ENCODE data around the gene PDXDC1.
"Not testable (repeated sequence)": the region's sequence is repeated elsewhere in the genome, so short reads cannot be mapped to it uniquely, and the experiment has no call there.

The PDXDC1 gene

GRCh38 chr16:15005357-15006132, 30.7 kb downstream of the PDXDC1 start:
- H3K9ac ChIP-seq (ENCODE audit: insufficient read length); H3K27ac ChIP-seq; H3K9me3 ChIP-seq (ENCODE audit: low read depth, low read length); DNase-seq (ENCODE audit: low read depth, low spot score); H3K4me3 ChIP-seq: not testable (repeated sequence)
- peaks cover 24% of the 10 kb centered on the region for H3K36me3 ChIP-seq (ENCODE audit: insufficient read depth, low read length)

GRCh38 chr16:15008647-15009046, 33.8 kb downstream of the PDXDC1 start:
- DNase-seq (ENCODE audit: low read depth, low spot score); H3K9me3 ChIP-seq (ENCODE audit: low read depth, low read length); H3K9ac ChIP-seq (ENCODE audit: insufficient read length); H3K4me3 ChIP-seq: not testable (repeated sequence)
- 0 out of 2 replicates have a peak overlapping the region, but pooled peaks have one; percentile 5 for H3K27ac ChIP-seq
- peaks cover 30% of the 10 kb centered on the region for H3K36me3 ChIP-seq (ENCODE audit: insufficient read depth, low read length)

GRCh38 chr16:15012941-15013340, 38.1 kb downstream of the PDXDC1 start:
- peaks cover 28% of the 10 kb centered on the region for H3K36me3 ChIP-seq (ENCODE audit: insufficient read depth, low read length)
- H3K27ac ChIP-seq; H3K9ac ChIP-seq (ENCODE audit: insufficient read length): not testable (repeated sequence)

GRCh38 chr16:15015671-15016070, 40.8 kb downstream of the PDXDC1 start:
- not testable (repeated sequence) for H3K9me3 ChIP-seq (ENCODE audit: low read depth, low read length); DNase-seq (ENCODE audit: low read depth, low spot score)
- Histone ChIP-seq H3K4me3 (peak overlapping the region; percentile 27; the same call in 1 of the 2 replicates), H3K27ac (peak overlapping the region; percentile 100), H3K36me3 (ENCODE audit: insufficient read depth, low read length) (peaks cover 36% of the 10 kb centered on the region), H3K9ac (ENCODE audit: insufficient read length) (peak overlapping the region; percentile 61)

More at GRCh38 chr16:15012941-15013340, 38.1 kb downstream of the PDXDC1 start:
- not testable (repeated sequence) for H3K9me3 ChIP-seq (ENCODE audit: low read depth, low read length); H3K4me3 ChIP-seq; DNase-seq (ENCODE audit: low read depth, low spot score)

GRCh38 chr16:15016354-15016753, 41.5 kb downstream of the PDXDC1 start:
- peaks cover 36% of the 10 kb centered on the region for H3K36me3 ChIP-seq (ENCODE audit: insufficient read depth, low read length)
- DNase-seq (ENCODE audit: low read depth, low spot score); H3K9me3 ChIP-seq (ENCODE audit: low read depth, low read length); H3K4me3 ChIP-seq: not testable (repeated sequence)
- H3K27ac ChIP-seq, result peak overlapping the region; percentile 100
- peak overlapping the region; percentile 61 for H3K9ac ChIP-seq (ENCODE audit: insufficient read length)

GRCh38 chr16:15016951-15017580, 42.2 kb downstream of the PDXDC1 start:
- H3K4me3 ChIP-seq; H3K9ac ChIP-seq (ENCODE audit: insufficient read length); H3K9me3 ChIP-seq (ENCODE audit: low read depth, low read length); DNase-seq (ENCODE audit: low read depth, low spot score): not testable (repeated sequence)
- peaks cover 39% of the 10 kb centered on the region for H3K36me3 ChIP-seq (ENCODE audit: insufficient read depth, low read length)
- peak overlapping the region; percentile 100 for H3K27ac ChIP-seq

- H3K9ac ChIP-seq (ENCODE audit: insufficient read length); H3K9me3 ChIP-seq (ENCODE audit: low read depth, low read length); H3K27ac ChIP-seq; H3K4me3 ChIP-seq; DNase-seq (ENCODE audit: low read depth, low spot score): not testable (repeated sequence)
- H3K36me3 ChIP-seq (ENCODE audit: insufficient read depth, low read length), result peaks cover 54% of the 10 kb centered on the region
Measured at GRCh38 chr16:15021429-15021828, 46.6 kb downstream of the PDXDC1 start.

GRCh38 chr16:15022194-15022593, 47.4 kb downstream of the PDXDC1 start:
- H3K9ac ChIP-seq (ENCODE audit: insufficient read length); H3K9me3 ChIP-seq (ENCODE audit: low read depth, low read length); H3K27ac ChIP-seq; DNase-seq (ENCODE audit: low read depth, low spot score); H3K4me3 ChIP-seq: not testable (repeated sequence)
- H3K36me3 ChIP-seq (ENCODE audit: insufficient read depth, low read length), result peaks cover 56% of the 10 kb centered on the region

- not testable (repeated sequence) for H3K9ac ChIP-seq (ENCODE audit: insufficient read length)
- H3K36me3 ChIP-seq (ENCODE audit: insufficient read depth, low read length), result peaks cover 43% of the 10 kb centered on the region
Measured at GRCh38 chr16:15023381-15024077, 48.7 kb downstream of the PDXDC1 start.

GRCh38 chr16:15024858-15025199, 50.0 kb downstream of the PDXDC1 start:
- not testable (repeated sequence) for H3K9ac ChIP-seq (ENCODE audit: insufficient read length); H3K9me3 ChIP-seq (ENCODE audit: low read depth, low read length); H3K4me3 ChIP-seq; DNase-seq (ENCODE audit: low read depth, low spot score); H3K27ac ChIP-seq
- H3K36me3 ChIP-seq (ENCODE audit: insufficient read depth, low read length), result peaks cover 40% of the 10 kb centered on the region

More at GRCh38 chr16:15023381-15024077, 48.7 kb downstream of the PDXDC1 start:
- not testable (repeated sequence) for H3K4me3 ChIP-seq; H3K9me3 ChIP-seq (ENCODE audit: low read depth, low read length); H3K27ac ChIP-seq; DNase-seq (ENCODE audit: low read depth, low spot score)

GRCh38 chr16:15025234-15025951, 50.6 kb downstream of the PDXDC1 start:
- not testable (repeated sequence) for H3K9me3 ChIP-seq (ENCODE audit: low read depth, low read length); H3K27ac ChIP-seq; H3K9ac ChIP-seq (ENCODE audit: insufficient read length); DNase-seq (ENCODE audit: low read depth, low spot score); H3K4me3 ChIP-seq
- peaks cover 40% of the 10 kb centered on the region for H3K36me3 ChIP-seq (ENCODE audit: insufficient read depth, low read length)

GRCh38 chr16:15027051-15027450, 52.2 kb downstream of the PDXDC1 start:
- not testable (repeated sequence) for H3K27ac ChIP-seq; DNase-seq (ENCODE audit: low read depth, low spot score); H3K9me3 ChIP-seq (ENCODE audit: low read depth, low read length); H3K9ac ChIP-seq (ENCODE audit: insufficient read length); H3K4me3 ChIP-seq
- peaks cover 47% of the 10 kb centered on the region for H3K36me3 ChIP-seq (ENCODE audit: insufficient read depth, low read length)

GRCh38 chr16:15027503-15028344, 52.9 kb downstream of the PDXDC1 start:
- H3K4me3 ChIP-seq, result not testable (repeated sequence)

More at GRCh38 chr16:15027503-15028344, 52.9 kb downstream of the PDXDC1 start:
- not testable (repeated sequence) for H3K9ac ChIP-seq (ENCODE audit: insufficient read length); H3K9me3 ChIP-seq (ENCODE audit: low read depth, low read length); DNase-seq (ENCODE audit: low read depth, low spot score); H3K27ac ChIP-seq
- peaks cover 47% of the 10 kb centered on the region for H3K36me3 ChIP-seq (ENCODE audit: insufficient read depth, low read length)

Data from SK-N-MC (cell line).